ENCODE measurements around the gene FGF22.

DNA sequence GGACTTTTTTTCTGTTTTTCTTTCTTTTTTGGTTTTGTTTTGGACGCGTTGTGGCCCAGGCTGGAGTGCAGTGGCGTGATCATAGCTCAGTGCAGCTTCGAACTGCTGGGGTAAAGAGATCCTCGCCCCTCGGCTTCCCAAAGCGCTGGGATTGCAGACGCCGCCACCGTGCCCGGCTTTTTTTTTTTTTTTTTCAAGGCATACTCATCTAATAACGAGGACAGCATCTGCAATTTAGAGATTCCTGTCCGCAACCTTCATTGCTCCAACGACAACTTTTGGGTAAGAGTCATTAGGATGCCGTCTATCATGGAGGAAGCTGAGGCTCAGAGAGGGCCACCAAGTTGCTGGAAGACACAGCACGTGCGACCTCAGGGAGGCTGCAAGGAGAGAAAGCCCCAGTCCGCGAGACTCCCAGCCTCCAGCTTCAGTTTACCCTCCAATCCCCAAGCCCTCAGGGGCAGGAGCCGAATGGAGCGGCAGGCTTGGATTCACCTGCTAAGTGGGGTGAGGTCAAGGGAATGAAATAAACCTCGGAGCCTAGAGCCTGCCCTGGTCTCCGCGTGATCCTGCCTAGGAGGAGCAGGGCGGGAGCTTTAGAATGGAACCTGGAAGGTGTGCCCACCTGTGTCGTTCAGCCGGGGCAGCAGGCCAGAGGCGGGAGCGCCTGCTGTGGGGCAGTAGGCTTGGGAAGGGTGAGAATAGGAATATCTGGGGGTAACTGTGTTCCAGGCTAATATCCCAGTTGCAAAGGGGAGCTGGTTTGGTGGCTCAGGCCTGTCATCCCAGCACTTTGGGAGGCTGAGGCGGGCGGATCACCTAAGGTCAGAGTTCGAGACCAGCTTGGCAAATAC is 5.7 kb upstream of the FGF22 start:
- TF ChIP-seq POLR2AphosphoS5 (IDR thresholded peaks at IDR 0.05; ENCODE audit: borderline replicate concordance, low read depth, low read length) (no peak), FOXP2 (optimal IDR thresholded peaks at IDR 0.05; ENCODE audit: control extremely low read depth, extremely low read length, insufficient read depth) (no peak), EZH2 (IDR thresholded peaks at IDR 0.05) (no peak)

Measured in SK-N-MC (cell line).